Activated CD8-positive, alpha-beta memory T cell treated with anti-CD3 and anti-CD28 coated beads, Interleukin-2, amount 50 U/mL, for 24 hours (primary cell): ENCODE results near the gene PTPN4.
"Not testable (repeated sequence)": the region's sequence is repeated elsewhere in the genome, so short reads cannot be mapped to it uniquely, and the experiment has no call there.

Source experiments
- DNase-seq: peaks from one replicate; pipeline ENCODE4 v3.0.0-alpha.2; 2020; ENCODE audit errors: extremely low read depth

PTPN4 gene

GRCh38 chr2:119764832-119765231 is 5.1 kb downstream of the PTPN4 start:
- no peak for DNase-seq

GRCh38 chr2:119765433-119766002 is 5.8 kb downstream of the PTPN4 start:
- no peak for DNase-seq

- DNase-seq = no peak
These were observed 7.2 kb downstream of the PTPN4 start for GRCh38 chr2:119766944-119767343.

- no peak for DNase-seq
These were observed 9.0 kb downstream of the PTPN4 start for GRCh38 chr2:119768742-119769141.

GRCh38 chr2:119769645-119770044 is 9.9 kb downstream of the PTPN4 start:
- no peak for DNase-seq

- no peak for DNase-seq
These were observed 11.6 kb downstream of the PTPN4 start for GRCh38 chr2:119771331-119771730.

GRCh38 chr2:119772128-119772527 is 12.4 kb downstream of the PTPN4 start:
- DNase-seq = no peak

- no peak for DNase-seq
These were observed 13.0 kb downstream of the PTPN4 start for GRCh38 chr2:119772767-119773166.

GRCh38 chr2:119774026-119774425 is 14.3 kb downstream of the PTPN4 start:
- no peak for DNase-seq

- DNase-seq = no peak
These were observed 15.4 kb downstream of the PTPN4 start for GRCh38 chr2:119775102-119775501.

- DNase-seq = no peak
These were observed 22.7 kb downstream of the PTPN4 start for GRCh38 chr2:119782308-119783027.

- no peak for DNase-seq
These were observed 25.2 kb downstream of the PTPN4 start for GRCh38 chr2:119784876-119785275.

GRCh38 chr2:119786295-119786694 is 26.6 kb downstream of the PTPN4 start:
- no peak for DNase-seq

GRCh38 chr2:119788752-119789151 is 29.0 kb downstream of the PTPN4 start:
- no peak for DNase-seq

- no peak for DNase-seq
These were observed 30.7 kb downstream of the PTPN4 start for GRCh38 chr2:119790466-119790865.

- DNase-seq = no peak
These were observed 33.2 kb downstream of the PTPN4 start for GRCh38 chr2:119792907-119793312.

- no peak for DNase-seq
These were observed 34.5 kb downstream of the PTPN4 start for GRCh38 chr2:119794237-119794636.

- no peak for DNase-seq
These were observed 35.9 kb downstream of the PTPN4 start for GRCh38 chr2:119795309-119796303.

GRCh38 chr2:119800376-119800902 is 40.7 kb downstream of the PTPN4 start:
- no peak for DNase-seq

GRCh38 chr2:119801040-119801439 is 41.3 kb downstream of the PTPN4 start:
- DNase-seq = no peak

GRCh38 chr2:119801989-119802388 is 42.3 kb downstream of the PTPN4 start:
- not testable (repeated sequence) for DNase-seq

GRCh38 chr2:119803101-119803500 is 43.4 kb downstream of the PTPN4 start:
- no peak for DNase-seq
